Neural cell (in vitro differentiated cells): ENCODE measurements around the gene CEP70. TPM values are rescaled to one million over a fixed set of nuclear protein-coding genes. Genes with fewer than 3 reads are reported as not detected.

Source experiments
- H2AFZ ChIP-seq: fragments of 200-600, 300-800 bp; sonication (generic), shearing (Covaris generic); 2 replicates; pipeline ENCODE4 v1.6.0; 2014; ENCODE audit warnings: low read depth, mild to moderate bottlenecking, antibody characterized with exemption, low read length, moderate library complexity
- H3F3A ChIP-seq: fragments of 200-600 bp; shearing (Covaris generic); 2 replicates; pipeline ENCODE4 v1.6.1; 2016; ENCODE audit warnings: mild to moderate bottlenecking, moderate library complexity, mixed read lengths, antibody characterized with exemption, low read length; ENCODE audit not compliant: insufficient read depth, poor library complexity, severe bottlenecking
- H3K27ac ChIP-seq: fragments of 200-600, 300-800 bp; sonication (generic), shearing (Covaris generic); 2 replicates; pipeline ENCODE4 v1.5.1; 2014; ENCODE audit warnings: mild to moderate bottlenecking, low read length, moderate library complexity
- H3K27me3 ChIP-seq: fragments of 300-800, 200-600 bp; sonication (generic), shearing (Covaris generic); 2 replicates; pipeline ENCODE4 v1.6.0; 2014; ENCODE audit warnings: mild to moderate bottlenecking, low read depth, low read length, moderate library complexity; ENCODE audit not compliant: insufficient read depth
- H3K36me3 ChIP-seq: fragments of 300-800, 200-600 bp; sonication (generic), shearing (Covaris generic); 2 replicates; pipeline ENCODE4 v1.5.1; 2014; ENCODE audit warnings: mild to moderate bottlenecking, antibody characterized with exemption, low read length, moderate library complexity; ENCODE audit not compliant: insufficient read depth
- H3K4me2 ChIP-seq: fragments of 300-800, 200-600 bp; sonication (generic), shearing (Covaris generic); 2 replicates; pipeline ENCODE4 v1.6.0; 2014; ENCODE audit warnings: mild to moderate bottlenecking, low read length
- H3K4me3 ChIP-seq: fragments of 300-800, 200-600 bp; sonication (generic), shearing (Covaris generic); 2 replicates; pipeline ENCODE4 v1.5.1; 2014; ENCODE audit warnings: mild to moderate bottlenecking, low read length, moderate library complexity
- H3K79me2 ChIP-seq: fragments of 200-600 bp; shearing (Covaris generic); replicated peaks from 2 replicates; pipeline ENCODE4 v1.6.0; 2014; ENCODE audit warnings: mild to moderate bottlenecking, low read length, moderate library complexity; ENCODE audit not compliant: insufficient read depth
- H3K9ac ChIP-seq: fragments of 300-800, 200-600 bp; sonication (generic), shearing (Covaris generic); 2 replicates; pipeline ENCODE4 v1.6.1; 2016; ENCODE audit warnings: mild to moderate bottlenecking, low read length, mixed read lengths
- H3K9me2 ChIP-seq: fragments of 200-600 bp; shearing (Covaris generic); 2 replicates; pipeline ENCODE4 v1.6.1; 2016; ENCODE audit warnings: mild to moderate bottlenecking, low read length, mixed read lengths; ENCODE audit not compliant: insufficient read depth
- H3K9me3 ChIP-seq: fragments of 200-600, 300-800 bp; sonication (generic), shearing (Covaris generic); 2 replicates; pipeline ENCODE4 v1.6.1; 2016; ENCODE audit warnings: mild to moderate bottlenecking, mixed run types, low read length, moderate library complexity, mixed read lengths
- H4K20me1 ChIP-seq: fragments of 200-600 bp; shearing (Covaris generic); 2 replicates; pipeline ENCODE4 v1.6.1; 2016; ENCODE audit warnings: mild to moderate bottlenecking, mixed run types; ENCODE audit not compliant: insufficient read depth
- CTCF ChIP-seq: fragments of 450-650 bp; IDR thresholded peaks from 2 replicates; pipeline ENCODE4 v1.5.1; 2014; ENCODE audit warnings: antibody characterized with exemption, mild to moderate bottlenecking, moderate library complexity; ENCODE audit not compliant: poor library complexity, severe bottlenecking
- EP300 ChIP-seq: fragments of 450-650 bp; conservative IDR thresholded peaks from 2 replicates; pipeline ENCODE4 v1.6.1; 2014; ENCODE audit warnings: antibody characterized with exemption, mild to moderate bottlenecking, moderate library complexity; ENCODE audit not compliant: poor library complexity, severe bottlenecking
- EZH2 ChIP-seq: fragments of 200-600, 300-800 bp; shearing (Covaris generic), sonication (generic); IDR thresholded peaks from 2 replicates; pipeline ENCODE4 v1.6.1; 2014; ENCODE audit warnings: antibody characterized with exemption, low read length, borderline replicate concordance, mild to moderate bottlenecking; ENCODE audit not compliant: insufficient read depth, poor library complexity, severe bottlenecking
- MXI1 ChIP-seq: fragments of 450-650 bp; conservative IDR thresholded peaks from 2 replicates; pipeline ENCODE4 v1.6.1; 2014; ENCODE audit warnings: antibody characterized with exemption, mild to moderate bottlenecking; ENCODE audit not compliant: poor library complexity, severe bottlenecking
- POLR2AphosphoS5 ChIP-seq: IDR thresholded peaks from 2 replicates; pipeline ENCODE4 v1.6.1; 2012
- RAD21 ChIP-seq: fragments of 450-650 bp; conservative IDR thresholded peaks from 2 replicates; pipeline ENCODE4 v1.6.1; 2014; ENCODE audit warnings: antibody characterized with exemption, mild to moderate bottlenecking, moderate library complexity
- REST ChIP-seq: IDR thresholded peaks from 2 replicates; pipeline ENCODE4 v1.6.1; 2012; ENCODE audit warnings: borderline replicate concordance
- SMC3 ChIP-seq: fragments of 450-650 bp; conservative IDR thresholded peaks from 2 replicates; pipeline ENCODE4 v1.6.1; 2014; ENCODE audit warnings: antibody characterized with exemption, mild to moderate bottlenecking, moderate library complexity; ENCODE audit not compliant: poor library complexity
- TAF1 ChIP-seq: IDR thresholded peaks from 2 replicates; pipeline ENCODE4 v1.6.1; 2012; ENCODE audit warnings: low read depth
- polyA plus RNA-seq: library from polyadenylated mRNA; depleted of rRNA; stranded (reverse); fragments of >200 nt; gene quantifications from 2 replicates; pipeline ENCODE4 v1.2.3, GENCODE V29; 2014

CEP70 gene
- polyA plus RNA-seq, 1 donor from 2014 or later = 25.0 TPM

- Histone ChIP-seq H3K9me2 (no peaks in the 10 kb centered on the region), H3K4me3 (no peak overlapping the region), H3K79me2 (no peaks in the 10 kb centered on the region), H3K27ac (no peak overlapping the region), H3K27me3 (no peaks in the 10 kb centered on the region), H3K36me3 (peaks cover 3% of the 10 kb centered on the region), H2AFZ (no peak overlapping the region), H3K9me3 (no peaks in the 10 kb centered on the region), H4K20me1 (no peaks in the 10 kb centered on the region), H3F3A (no peaks in the 10 kb centered on the region), H3K4me2 (no peak overlapping the region), H3K9ac (no peak overlapping the region)
- TF ChIP-seq REST (no peak), CTCF (no peak), EZH2 (no peak), POLR2AphosphoS5 (no peak), EP300 (no peak), TAF1 (no peak), SMC3 (no peak), MXI1 (no peak), RAD21 (no peak)
Observed at GRCh38 chr3:138588445-138588844, 5.6 kb downstream of the CEP70 start.

GRCh38 chr3:138587374-138587773, 6.7 kb downstream of the CEP70 start:
- TF ChIP-seq MXI1 (no peak), TAF1 (no peak), EZH2 (no peak), REST (no peak), RAD21 (no peak), SMC3 (no peak), CTCF (no peak), EP300 (no peak), POLR2AphosphoS5 (no peak)

More at GRCh38 chr3:138587374-138587773, 6.7 kb downstream of the CEP70 start:
- Histone ChIP-seq H3K9me3 (no peaks in the 10 kb centered on the region), H3K9ac (no peak overlapping the region), H3K4me2 (no peak overlapping the region), H3K9me2 (no peaks in the 10 kb centered on the region), H4K20me1 (no peaks in the 10 kb centered on the region), H2AFZ (no peak overlapping the region), H3K27ac (no peak overlapping the region), H3K36me3 (peaks cover 3% of the 10 kb centered on the region), H3F3A (no peaks in the 10 kb centered on the region), H3K27me3 (no peaks in the 10 kb centered on the region), H3K4me3 (no peak overlapping the region), H3K79me2 (no peaks in the 10 kb centered on the region)
